Sigmoid colon (tissue), 4 donors: ENCODE measurements around the gene PPFIA2.

ENCODE experiments used
- EP300 ChIP-seq, 4 donors: sonication (generic); formaldehyde crosslinking; IDR thresholded peaks; one replicate each; pipeline ENCODE4 v1.6.1; 2017; ENCODE audit warnings: antibody characterized with exemption in 4 of 4
- POLR2A ChIP-seq, 2 donors: fragments of 450-650 bp; IDR thresholded peaks; one replicate each; pipeline ENCODE4 v1.6.1; 2016; ENCODE audit warnings: antibody characterized with exemption in 2 of 2, mild to moderate bottlenecking in 2 of 2, moderate library complexity in 2 of 2
- POLR2AphosphoS5 ChIP-seq, 4 donors: sonication (generic); formaldehyde crosslinking; IDR thresholded peaks; one replicate each; pipeline ENCODE4 v1.6.1; 2017; ENCODE audit warnings: antibody characterized with exemption in 4 of 4
- TF ChIP-seq, protein P1 (sequence below), 4 experiments: fragments of 450-650 bp in 3 of 4; fragments of 200-600 bp in 1 of 4; IDR thresholded peaks; one replicate each; pipeline ENCODE4 v1.5.1; 2016 to 2019; ENCODE audit warnings: antibody characterized with exemption in 4 of 4, mild to moderate bottlenecking in 3 of 4, moderate library complexity in 2 of 4

DNA sequence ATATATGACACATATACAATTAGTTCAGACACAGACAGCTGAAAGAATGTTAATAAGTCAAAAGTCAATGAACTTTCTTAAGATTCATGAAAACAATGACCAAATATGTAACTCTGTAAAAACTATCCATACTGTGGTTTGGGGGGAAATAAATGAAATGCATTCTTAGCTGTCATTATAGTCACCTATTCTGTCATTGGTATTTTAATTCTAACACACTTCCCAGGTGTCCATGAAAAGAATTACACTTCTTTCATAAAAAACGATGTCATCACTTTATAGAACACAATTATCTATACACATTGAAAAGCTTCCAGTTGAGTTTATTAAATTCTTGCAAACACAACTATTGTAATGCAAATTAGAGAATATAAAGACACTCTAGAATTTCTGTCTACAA is 35.8 kb downstream of the PPFIA2 start:
- TF ChIP-seq, protein P1, sequence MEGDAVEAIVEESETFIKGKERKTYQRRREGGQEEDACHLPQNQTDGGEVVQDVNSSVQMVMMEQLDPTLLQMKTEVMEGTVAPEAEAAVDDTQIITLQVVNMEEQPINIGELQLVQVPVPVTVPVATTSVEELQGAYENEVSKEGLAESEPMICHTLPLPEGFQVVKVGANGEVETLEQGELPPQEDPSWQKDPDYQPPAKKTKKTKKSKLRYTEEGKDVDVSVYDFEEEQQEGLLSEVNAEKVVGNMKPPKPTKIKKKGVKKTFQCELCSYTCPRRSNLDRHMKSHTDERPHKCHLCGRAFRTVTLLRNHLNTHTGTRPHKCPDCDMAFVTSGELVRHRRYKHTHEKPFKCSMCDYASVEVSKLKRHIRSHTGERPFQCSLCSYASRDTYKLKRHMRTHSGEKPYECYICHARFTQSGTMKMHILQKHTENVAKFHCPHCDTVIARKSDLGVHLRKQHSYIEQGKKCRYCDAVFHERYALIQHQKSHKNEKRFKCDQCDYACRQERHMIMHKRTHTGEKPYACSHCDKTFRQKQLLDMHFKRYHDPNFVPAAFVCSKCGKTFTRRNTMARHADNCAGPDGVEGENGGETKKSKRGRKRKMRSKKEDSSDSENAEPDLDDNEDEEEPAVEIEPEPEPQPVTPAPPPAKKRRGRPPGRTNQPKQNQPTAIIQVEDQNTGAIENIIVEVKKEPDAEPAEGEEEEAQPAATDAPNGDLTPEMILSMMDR (IDR thresholded peaks at IDR 0.05): no peak
- TF ChIP-seq POLR2A (IDR thresholded peaks at IDR 0.05): no peak
- TF ChIP-seq POLR2AphosphoS5 (IDR thresholded peaks at IDR 0.05): no peak
- no peak for TF ChIP-seq EP300 (IDR thresholded peaks at IDR 0.05)
